GM18499 (cell line): ENCODE results near the gene FOLR1.
"Not testable (repeated sequence)": the region's sequence is repeated elsewhere in the genome, so short reads cannot be mapped to it uniquely, and the experiment has no call there.

ENCODE experiments used
- ATAC-seq: cut with Tn5 transposase; IDR thresholded peaks from one replicate; pipeline ENCODE4 v1.9.1; 2021; ENCODE audit warnings: moderate number of reproducible peaks; ENCODE audit not compliant: insufficient read depth, unreplicated experiment

The FOLR1 gene

GRCh38 chr11:72191961-72192381 is at the start of gene FOLR1:
Gene FOLR1 (plus strand): TSS chr11:72192140. CDS start chr11:72192174, 34 bp downstream.
- ATAC-seq, result no peak

GRCh38 chr11:72142543-72142942 is 49.4 kb upstream of the FOLR1 start:
- not testable (repeated sequence) for ATAC-seq

- no peak for ATAC-seq
These were observed 47.0 kb upstream of the FOLR1 start for GRCh38 chr11:72144807-72145565.

- no peak for ATAC-seq
These were observed 45.3 kb upstream of the FOLR1 start for GRCh38 chr11:72146625-72147024.

- ATAC-seq, result no peak
These were observed 41.1 kb upstream of the FOLR1 start for GRCh38 chr11:72150882-72151281.

GRCh38 chr11:72153874-72154273 is 38.1 kb upstream of the FOLR1 start:
- ATAC-seq, result not testable (repeated sequence)

GRCh38 chr11:72154816-72155215 is 37.1 kb upstream of the FOLR1 start:
- no peak for ATAC-seq

- ATAC-seq, result no peak
These were observed 36.2 kb upstream of the FOLR1 start for GRCh38 chr11:72155751-72156150.

GRCh38 chr11:72157131-72157530 is 34.8 kb upstream of the FOLR1 start:
- ATAC-seq, result no peak

- ATAC-seq, result no peak
These were observed 31.6 kb upstream of the FOLR1 start for GRCh38 chr11:72160319-72160718.

- ATAC-seq, result no peak
These were observed 28.9 kb upstream of the FOLR1 start for GRCh38 chr11:72162891-72163492.

- ATAC-seq, result not testable (repeated sequence)
These were observed 27.8 kb upstream of the FOLR1 start for GRCh38 chr11:72164187-72164586.

GRCh38 chr11:72169046-72169555 is 22.8 kb upstream of the FOLR1 start:
- not testable (repeated sequence) for ATAC-seq

GRCh38 chr11:72169754-72170153 is 22.2 kb upstream of the FOLR1 start:
- not testable (repeated sequence) for ATAC-seq

- not testable (repeated sequence) for ATAC-seq
These were observed 19.9 kb upstream of the FOLR1 start for GRCh38 chr11:72172043-72172442.

- ATAC-seq, result no peak
These were observed 18.6 kb upstream of the FOLR1 start for GRCh38 chr11:72173291-72173690.

GRCh38 chr11:72174302-72175070 is 17.5 kb upstream of the FOLR1 start:
- no peak for ATAC-seq

GRCh38 chr11:72177656-72178055 is 14.3 kb upstream of the FOLR1 start:
- no peak for ATAC-seq

- no peak for ATAC-seq
These were observed 12.7 kb upstream of the FOLR1 start for GRCh38 chr11:72179049-72179803.

GRCh38 chr11:72179804-72180396 is 12.0 kb upstream of the FOLR1 start:
- no peak for ATAC-seq
